Trophoblast cell (in vitro differentiated cells and primary cell): Measurements from ENCODE around the gene LAMA2.

Experiments used
- DNase-seq, 2 donors: peaks; one replicate each; pipeline ENCODE4 v3.0.0-alpha.2; 2016
- H2AFZ ChIP-seq: 2 replicates; pipeline ENCODE4 v1.6.1; 2013; ENCODE audit warnings: low read length, moderate library complexity, mild to moderate bottlenecking; ENCODE audit not compliant: insufficient read depth, poor library complexity
- H2AK5ac ChIP-seq: 2 replicates; pipeline ENCODE4 v1.6.1; 2013; ENCODE audit warnings: mild to moderate bottlenecking, low read length
- H2BK120ac ChIP-seq: 2 replicates; pipeline ENCODE4 v1.6.1; 2013; ENCODE audit warnings: low read length, mild to moderate bottlenecking, moderate library complexity; ENCODE audit not compliant: insufficient read depth, poor library complexity
- H2BK12ac ChIP-seq: 2 replicates; pipeline ENCODE4 v1.6.1; 2013; ENCODE audit warnings: mild to moderate bottlenecking, low read length, moderate library complexity
- H2BK5ac ChIP-seq: 2 replicates; pipeline ENCODE4 v1.6.1; 2013; ENCODE audit warnings: low read length, low read depth, moderate library complexity, mild to moderate bottlenecking; ENCODE audit not compliant: poor library complexity
- H3K14ac ChIP-seq: 2 replicates; pipeline ENCODE4 v1.6.1; 2013; ENCODE audit warnings: mild to moderate bottlenecking, low read length
- H3K18ac ChIP-seq: 2 replicates; pipeline ENCODE4 v1.6.1; 2013; ENCODE audit warnings: mild to moderate bottlenecking, low read length
- H3K23ac ChIP-seq: 2 replicates; pipeline ENCODE4 v1.6.1; 2013; ENCODE audit warnings: low read length
- H3K27ac ChIP-seq: 2 replicates; pipeline ENCODE4 v1.5.1; 2013; ENCODE audit warnings: low read depth, mild to moderate bottlenecking, inconsistent platforms, low read length, moderate library complexity
- H3K27me3 ChIP-seq: 2 replicates; pipeline ENCODE4 v1.6.1; 2013; ENCODE audit warnings: inconsistent platforms, mild to moderate bottlenecking, low read length, moderate library complexity; ENCODE audit not compliant: insufficient read depth
- H3K36me3 ChIP-seq, 2 experiments: 1 replicate in 1 of 2; 2 replicates in 1 of 2; pipeline ENCODE4 v1.6.1; 2013; ENCODE audit warnings: low read length in 2 of 2, mild to moderate bottlenecking in 2 of 2, moderate library complexity in 1 of 2; ENCODE audit not compliant: insufficient read depth in 2 of 2, control insufficient read depth in 1 of 2
- H3K4ac ChIP-seq: 2 replicates; pipeline ENCODE4 v1.6.1; 2013; ENCODE audit warnings: low read depth, mild to moderate bottlenecking, low read length, moderate library complexity
- H3K4me1 ChIP-seq, 2 experiments: 1 replicate in 1 of 2; 2 replicates in 1 of 2; pipeline ENCODE4 v1.6.1; 2013; ENCODE audit warnings: low read length in 2 of 2, mild to moderate bottlenecking in 2 of 2, moderate library complexity in 1 of 2; ENCODE audit not compliant: insufficient read depth in 2 of 2, control insufficient read depth in 1 of 2
- H3K4me2 ChIP-seq: 2 replicates; pipeline ENCODE4 v1.6.1; 2013; ENCODE audit warnings: inconsistent platforms, mild to moderate bottlenecking, low read length, moderate library complexity
- H3K4me3 ChIP-seq: 2 replicates; pipeline ENCODE4 v1.5.1; 2013; ENCODE audit warnings: mild to moderate bottlenecking, low read depth, low read length, inconsistent platforms
- H3K79me1 ChIP-seq: one replicate; pipeline ENCODE4 v1.6.1; 2013; ENCODE audit warnings: low read length
- H3K79me2 ChIP-seq: 2 replicates; pipeline ENCODE4 v1.6.1; 2013; ENCODE audit warnings: low read length, mild to moderate bottlenecking; ENCODE audit not compliant: control insufficient read depth, insufficient read depth, poor library complexity
- H3K9ac ChIP-seq: 2 replicates; pipeline ENCODE4 v1.6.1; 2013; ENCODE audit warnings: mild to moderate bottlenecking, low read length
- H3K9me3 ChIP-seq: 2 replicates; pipeline ENCODE4 v1.6.1; 2013; ENCODE audit warnings: low read depth, mild to moderate bottlenecking, control low read depth, inconsistent platforms, low read length; ENCODE audit not compliant: insufficient read depth
- H4K12ac ChIP-seq: 2 replicates; pipeline ENCODE4 v1.6.1; 2013; ENCODE audit warnings: low read depth, mild to moderate bottlenecking, low read length, moderate library complexity
- H4K8ac ChIP-seq: 2 replicates; pipeline ENCODE4 v1.6.1; 2013; ENCODE audit warnings: low read depth, mild to moderate bottlenecking, low read length, moderate library complexity
- H4K91ac ChIP-seq: one replicate; pipeline ENCODE4 v1.6.1; 2013; ENCODE audit warnings: low read depth, mild to moderate bottlenecking, low read length, moderate library complexity
- WGBS: extraction: QIAGEN DNeasy Blood & Tissue Kit; methylation state at CpG from one replicate; pipeline ENCODE4 v1.1.7; 2013; ENCODE audit warnings: missing lambda C conversion rate; ENCODE audit not compliant: insufficient read length, insufficient coverage; ENCODE audit errors: extremely low coverage; 5-methylcytosine and 5-hydroxymethylcytosine counted together

LAMA2 gene

GRCh38 chr6:129350278-129350677 lies 467.3 kb downstream of the LAMA2 start:
- Histone ChIP-seq H2BK120ac (no peak overlapping the region), H2BK5ac (no peak overlapping the region), H3K23ac (no peak overlapping the region), H3K18ac (no peak overlapping the region), H4K12ac (no peak overlapping the region), H2AFZ (no peak overlapping the region), H3K4ac (no peak overlapping the region), H2AK5ac (no peak overlapping the region), H3K36me3 (no peaks in the 10 kb centered on the region), H3K4me2 (no peak overlapping the region), H3K9me3 (no peaks in the 10 kb centered on the region), H3K14ac (no peak overlapping the region), H3K79me2 (no peaks in the 10 kb centered on the region), H3K4me3 (no peak overlapping the region), H4K8ac (no peak overlapping the region), H3K9ac (no peak overlapping the region), H3K79me1 (no peaks in the 10 kb centered on the region), H3K27me3 (no peaks in the 10 kb centered on the region), H2BK12ac (no peak overlapping the region), H4K91ac (no peak overlapping the region), H3K27ac (no peak overlapping the region), H3K4me1 (peaks cover 2 to 3% of the 10 kb centered on the region in 2 experiments)
- no peak for DNase-seq
- WGBS, result no CpG with 5 or more reads among the region's 2 CpGs

GRCh38 chr6:129351807-129352206 lies 468.9 kb downstream of the LAMA2 start:
- H2BK12ac ChIP-seq, result no peak overlapping the region
- no peaks in the 10 kb centered on the region for H3K27me3 ChIP-seq
- no peak overlapping the region for H3K27ac ChIP-seq
- no peaks in the 10 kb centered on the region for H3K36me3 ChIP-seq
- no peaks in the 10 kb centered on the region for H3K79me2 ChIP-seq
- H4K8ac ChIP-seq, result no peak overlapping the region
- no peak overlapping the region for H2AFZ ChIP-seq
- no peak overlapping the region for H3K4me3 ChIP-seq
- H3K9ac ChIP-seq, result no peak overlapping the region
- H2BK5ac ChIP-seq, result no peak overlapping the region
- no peak overlapping the region for H3K18ac ChIP-seq
- H4K91ac ChIP-seq, result no peak overlapping the region
- no peak for DNase-seq
- H3K79me1 ChIP-seq, result no peaks in the 10 kb centered on the region
- no peak overlapping the region for H3K4me2 ChIP-seq
- no peak overlapping the region for H3K23ac ChIP-seq
- no peak overlapping the region for H2AK5ac ChIP-seq
- H3K14ac ChIP-seq, result no peak overlapping the region
- no peak overlapping the region for H4K12ac ChIP-seq
- no peak overlapping the region for H2BK120ac ChIP-seq
- peaks cover 2 to 3% of the 10 kb centered on the region in 2 experiments for H3K4me1 ChIP-seq
- no peak overlapping the region for H3K4ac ChIP-seq
- no CpG with 5 or more reads among the region's 1 CpG for WGBS
- H3K9me3 ChIP-seq, result no peaks in the 10 kb centered on the region

- H3K27ac ChIP-seq, result no peak overlapping the region
- no peak overlapping the region for H3K9ac ChIP-seq
- no peaks in the 10 kb centered on the region for H3K79me2 ChIP-seq
- H3K14ac ChIP-seq, result no peak overlapping the region
- H3K9me3 ChIP-seq, result no peaks in the 10 kb centered on the region
- H2AFZ ChIP-seq, result no peak overlapping the region
- H4K91ac ChIP-seq, result no peak overlapping the region
- no peak overlapping the region for H2BK5ac ChIP-seq
- H3K4me2 ChIP-seq, result no peak overlapping the region
- no peak overlapping the region for H2BK12ac ChIP-seq
- no peak for DNase-seq
- H3K18ac ChIP-seq, result no peak overlapping the region
- no peaks in the 10 kb centered on the region for H3K36me3 ChIP-seq
- no peaks in the 10 kb centered on the region for H3K27me3 ChIP-seq
- peaks cover 2 to 3% of the 10 kb centered on the region in 2 experiments for H3K4me1 ChIP-seq
- no peaks in the 10 kb centered on the region for H3K79me1 ChIP-seq
- no peak overlapping the region for H2AK5ac ChIP-seq
- no CpG with 5 or more reads among the region's 9 CpGs for WGBS
- H3K4ac ChIP-seq, result no peak overlapping the region
- no peak overlapping the region for H3K23ac ChIP-seq
- no peak overlapping the region for H4K8ac ChIP-seq
- no peak overlapping the region for H4K12ac ChIP-seq
- H3K4me3 ChIP-seq, result peak overlapping the region; percentile 25
- no peak overlapping the region for H2BK120ac ChIP-seq
These were observed 470.1 kb downstream of the LAMA2 start for GRCh38 chr6:129353067-129353466.

- Histone ChIP-seq H3K27me3 (no peaks in the 10 kb centered on the region), H2BK120ac (no peak overlapping the region), H3K4me2 (no peak overlapping the region), H3K79me2 (no peaks in the 10 kb centered on the region), H3K36me3 (no peaks in the 10 kb centered on the region), H4K8ac (no peak overlapping the region), H4K12ac (no peak overlapping the region), H3K4me1 (peaks cover 2 to 3% of the 10 kb centered on the region in 2 experiments), H2BK12ac (no peak overlapping the region), H3K4ac (no peak overlapping the region), H2BK5ac (no peak overlapping the region), H3K18ac (no peak overlapping the region), H3K23ac (no peak overlapping the region), H3K4me3 (no peak overlapping the region), H3K9ac (no peak overlapping the region), H2AFZ (no peak overlapping the region), H3K27ac (no peak overlapping the region), H3K14ac (no peak overlapping the region), H4K91ac (no peak overlapping the region), H2AK5ac (no peak overlapping the region), H3K9me3 (no peaks in the 10 kb centered on the region), H3K79me1 (no peaks in the 10 kb centered on the region)
- WGBS, result no CpG with 5 or more reads among the region's 2 CpGs
- no peak for DNase-seq
These were observed 473.2 kb downstream of the LAMA2 start for GRCh38 chr6:129356129-129356528.
